ENCODE results near the gene SCUBE1. TPM values are rescaled to one million over a fixed set of nuclear protein-coding genes. Genes with fewer than 3 reads are reported as not detected.

The SCUBE1 gene
- total RNA-seq, 1 experiment from 2014 or later, result 3.9 TPM

DNA sequence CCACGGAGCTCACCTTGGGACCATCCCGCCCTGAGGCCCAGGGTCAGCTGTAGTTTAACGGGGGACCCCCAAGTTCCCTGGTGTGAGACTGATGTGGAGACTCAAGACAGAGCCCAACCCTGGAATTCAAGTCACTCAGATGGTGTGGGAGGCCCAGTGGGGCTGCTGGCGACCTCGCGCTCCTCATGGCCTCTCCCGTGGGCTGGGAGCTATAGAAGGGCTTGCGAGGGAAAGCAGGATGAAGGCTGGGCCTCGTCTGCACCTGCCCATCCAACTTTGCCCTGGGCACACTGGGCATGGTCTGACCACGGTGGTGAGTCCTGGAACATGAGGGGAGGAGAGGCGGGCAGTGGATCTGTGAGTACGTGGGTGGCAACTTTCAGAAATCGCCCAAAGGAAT, 142.6 kb downstream of the SCUBE1 start:
- Histone ChIP-seq H4K20me1 (ENCODE audit: insufficient read depth) (no peaks in the 10 kb centered on the region), H3K27ac (ENCODE audit: low read depth, low read length) (no peak overlapping the region), H3K4me2 (ENCODE audit: low read length) (no peak overlapping the region), H3K9me2 (ENCODE audit: insufficient read depth) (no peaks in the 10 kb centered on the region), H3K4me1 (ENCODE audit: control insufficient read depth in 1 of 2, insufficient read depth in 2 of 2, low read length in 2 of 2) (peaks cover 12 to 22% of the 10 kb centered on the region in 2 experiments), H2AFZ (ENCODE audit: low read depth, low read length, poor library complexity, severe bottlenecking) (no peak overlapping the region), H3K36me3 (ENCODE audit: control insufficient read depth in 1 of 2, insufficient read depth in 2 of 2, low read length in 2 of 2) (no peaks in the 10 kb centered on the region), H3K9ac (ENCODE audit: low read length) (no peak overlapping the region), H3K79me2 (ENCODE audit: insufficient read depth, low read length) (no peaks in the 10 kb centered on the region), H3K4me3 (replicated peaks in 1 of 2; ENCODE audit: low read depth in 1 of 2, low read length in 2 of 2) (no peak overlapping the region), H3K9me3 (ENCODE audit: control insufficient read depth in 1 of 2, insufficient read depth in 1 of 2, low read depth in 1 of 2, low read length in 2 of 2) (no peaks in the 10 kb centered on the region), H3K27me3 (ENCODE audit: insufficient read depth, low read length) (no peaks in the 10 kb centered on the region)
- ChIA-PET CTCF (no interaction called here), RAD21 (ENCODE audit: low non-redundant PET in 1 of 2, low total read pairs in 2 of 2, uncharacterized antibody in 2 of 2, unreplicated experiment in 2 of 2) (no interaction called here), POLR2A (interaction anchor here (1.3 kb wide), 1 partner anchor 13 kb away, joined by 3 read pairs; no protein-coding TSS in a partner anchor)
- DNase-seq (ENCODE audit: low read depth, low spot score), result no peak
- intact Hi-C loops (cut with micrococcal nuclease), result no loop called here
- ATAC-seq, result no peak
- no TSS peak for BruUV-seq (replicated peaks)
- TF ChIP-seq CBX3 (IDR thresholded peaks at IDR 0.05; ENCODE audit: low read depth), result no peak
- no peak for TF ChIP-seq TCF7L2 (IDR thresholded peaks at IDR 0.05; ENCODE audit: borderline replicate concordance, extremely low read depth, insufficient read depth, insufficient read length)
- TF ChIP-seq SIN3A (IDR thresholded peaks at IDR 0.05; ENCODE audit: low read depth), result no peak

DNA sequence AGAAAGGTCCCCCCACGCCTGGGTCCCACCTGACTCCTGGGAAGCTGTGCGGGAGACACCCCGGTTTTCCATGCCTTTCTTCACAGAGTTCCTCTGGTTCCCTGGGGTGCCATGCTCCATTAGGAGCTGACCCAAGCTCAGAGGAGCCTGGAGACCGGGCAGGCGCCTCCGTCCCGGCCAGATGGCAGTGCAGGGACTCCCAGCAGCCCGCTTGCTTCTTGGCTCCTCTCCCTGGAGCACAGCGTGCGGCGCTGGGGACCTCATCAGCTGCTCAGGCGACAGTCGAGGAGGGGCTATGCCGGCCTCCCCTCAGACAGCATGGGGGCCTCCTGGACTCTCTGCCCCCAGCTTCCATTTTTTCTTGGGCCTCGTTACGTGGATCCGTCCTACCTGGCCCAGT, 143.1 kb downstream of the SCUBE1 start:
- H3K4me1 ChIP-seq (ENCODE audit: control insufficient read depth in 1 of 2, insufficient read depth in 2 of 2, low read length in 2 of 2), result peaks cover 12 to 22% of the 10 kb centered on the region in 2 experiments
- intact Hi-C loops (cut with micrococcal nuclease), result no loop called here
- no peak overlapping the region for H3K27ac ChIP-seq (ENCODE audit: low read depth, low read length)
- no peak overlapping the region for H2AFZ ChIP-seq (ENCODE audit: low read depth, low read length, poor library complexity, severe bottlenecking)
- no peaks in the 10 kb centered on the region for H3K79me2 ChIP-seq (ENCODE audit: insufficient read depth, low read length)
- ChIA-PET RAD21 (ENCODE audit: low non-redundant PET in 1 of 2, low total read pairs in 2 of 2, uncharacterized antibody in 2 of 2, unreplicated experiment in 2 of 2) (no interaction called here), CTCF (no interaction called here), POLR2A (no interaction called here)
- no peaks in the 10 kb centered on the region for H3K27me3 ChIP-seq (ENCODE audit: insufficient read depth, low read length)
- no peaks in the 10 kb centered on the region for H3K9me3 ChIP-seq (ENCODE audit: control insufficient read depth in 1 of 2, insufficient read depth in 1 of 2, low read depth in 1 of 2, low read length in 2 of 2)
- H3K9ac ChIP-seq (ENCODE audit: low read length), result no peak overlapping the region
- no TSS peak for BruUV-seq (replicated peaks)
- H3K9me2 ChIP-seq (ENCODE audit: insufficient read depth), result no peaks in the 10 kb centered on the region
- no peaks in the 10 kb centered on the region for H4K20me1 ChIP-seq (ENCODE audit: insufficient read depth)
- H3K36me3 ChIP-seq (ENCODE audit: control insufficient read depth in 1 of 2, insufficient read depth in 2 of 2, low read length in 2 of 2), result no peaks in the 10 kb centered on the region
- no peak overlapping the region for H3K4me2 ChIP-seq (ENCODE audit: low read length)
- DNase-seq (ENCODE audit: low read depth, low spot score) (no peak), ATAC-seq (no peak)
- no peak overlapping the region for H3K4me3 ChIP-seq (replicated peaks in 1 of 2; ENCODE audit: low read depth in 1 of 2, low read length in 2 of 2)
- TF ChIP-seq SP1 (IDR thresholded peaks at IDR 0.05; ENCODE audit: low read depth), result no peak
- TF ChIP-seq TCF7L2 (IDR thresholded peaks at IDR 0.05; ENCODE audit: borderline replicate concordance, extremely low read depth, insufficient read depth, insufficient read length), result no peak
- no peak for TF ChIP-seq EGR1 (IDR thresholded peaks at IDR 0.05; ENCODE audit: low read depth)
- TF ChIP-seq FOSL1 (IDR thresholded peaks at IDR 0.05; ENCODE audit: low read depth), result no peak
- TF ChIP-seq ZNF274 (IDR thresholded peaks at IDR 0.05; ENCODE audit: low read depth, low read length), result no peak
- TF ChIP-seq SRF (IDR thresholded peaks at IDR 0.05; ENCODE audit: low read depth), result no peak
- no peak for TF ChIP-seq SIN3A (IDR thresholded peaks at IDR 0.05; ENCODE audit: low read depth)
- TF ChIP-seq, protein P1, sequence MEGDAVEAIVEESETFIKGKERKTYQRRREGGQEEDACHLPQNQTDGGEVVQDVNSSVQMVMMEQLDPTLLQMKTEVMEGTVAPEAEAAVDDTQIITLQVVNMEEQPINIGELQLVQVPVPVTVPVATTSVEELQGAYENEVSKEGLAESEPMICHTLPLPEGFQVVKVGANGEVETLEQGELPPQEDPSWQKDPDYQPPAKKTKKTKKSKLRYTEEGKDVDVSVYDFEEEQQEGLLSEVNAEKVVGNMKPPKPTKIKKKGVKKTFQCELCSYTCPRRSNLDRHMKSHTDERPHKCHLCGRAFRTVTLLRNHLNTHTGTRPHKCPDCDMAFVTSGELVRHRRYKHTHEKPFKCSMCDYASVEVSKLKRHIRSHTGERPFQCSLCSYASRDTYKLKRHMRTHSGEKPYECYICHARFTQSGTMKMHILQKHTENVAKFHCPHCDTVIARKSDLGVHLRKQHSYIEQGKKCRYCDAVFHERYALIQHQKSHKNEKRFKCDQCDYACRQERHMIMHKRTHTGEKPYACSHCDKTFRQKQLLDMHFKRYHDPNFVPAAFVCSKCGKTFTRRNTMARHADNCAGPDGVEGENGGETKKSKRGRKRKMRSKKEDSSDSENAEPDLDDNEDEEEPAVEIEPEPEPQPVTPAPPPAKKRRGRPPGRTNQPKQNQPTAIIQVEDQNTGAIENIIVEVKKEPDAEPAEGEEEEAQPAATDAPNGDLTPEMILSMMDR (IDR thresholded peaks at IDR 0.05 in 2 of 3, conservative IDR thresholded peaks at IDR 0.05 in 1 of 3; ENCODE audit: borderline replicate concordance in 1 of 3, insufficient read depth in 1 of 3, low read depth in 2 of 3, low read length in 2 of 3), result no peak
- TF ChIP-seq CEBPB (IDR thresholded peaks at IDR 0.05; ENCODE audit: low read depth), result no peak
- no peak for TF ChIP-seq ELF1 (IDR thresholded peaks at IDR 0.05; ENCODE audit: borderline replicate concordance, low read depth)
- TF ChIP-seq YY1 (IDR thresholded peaks at IDR 0.05; ENCODE audit: extremely low read depth, insufficient replicate concordance, low read depth, low read length), result no peak
- TF ChIP-seq, protein P2, sequence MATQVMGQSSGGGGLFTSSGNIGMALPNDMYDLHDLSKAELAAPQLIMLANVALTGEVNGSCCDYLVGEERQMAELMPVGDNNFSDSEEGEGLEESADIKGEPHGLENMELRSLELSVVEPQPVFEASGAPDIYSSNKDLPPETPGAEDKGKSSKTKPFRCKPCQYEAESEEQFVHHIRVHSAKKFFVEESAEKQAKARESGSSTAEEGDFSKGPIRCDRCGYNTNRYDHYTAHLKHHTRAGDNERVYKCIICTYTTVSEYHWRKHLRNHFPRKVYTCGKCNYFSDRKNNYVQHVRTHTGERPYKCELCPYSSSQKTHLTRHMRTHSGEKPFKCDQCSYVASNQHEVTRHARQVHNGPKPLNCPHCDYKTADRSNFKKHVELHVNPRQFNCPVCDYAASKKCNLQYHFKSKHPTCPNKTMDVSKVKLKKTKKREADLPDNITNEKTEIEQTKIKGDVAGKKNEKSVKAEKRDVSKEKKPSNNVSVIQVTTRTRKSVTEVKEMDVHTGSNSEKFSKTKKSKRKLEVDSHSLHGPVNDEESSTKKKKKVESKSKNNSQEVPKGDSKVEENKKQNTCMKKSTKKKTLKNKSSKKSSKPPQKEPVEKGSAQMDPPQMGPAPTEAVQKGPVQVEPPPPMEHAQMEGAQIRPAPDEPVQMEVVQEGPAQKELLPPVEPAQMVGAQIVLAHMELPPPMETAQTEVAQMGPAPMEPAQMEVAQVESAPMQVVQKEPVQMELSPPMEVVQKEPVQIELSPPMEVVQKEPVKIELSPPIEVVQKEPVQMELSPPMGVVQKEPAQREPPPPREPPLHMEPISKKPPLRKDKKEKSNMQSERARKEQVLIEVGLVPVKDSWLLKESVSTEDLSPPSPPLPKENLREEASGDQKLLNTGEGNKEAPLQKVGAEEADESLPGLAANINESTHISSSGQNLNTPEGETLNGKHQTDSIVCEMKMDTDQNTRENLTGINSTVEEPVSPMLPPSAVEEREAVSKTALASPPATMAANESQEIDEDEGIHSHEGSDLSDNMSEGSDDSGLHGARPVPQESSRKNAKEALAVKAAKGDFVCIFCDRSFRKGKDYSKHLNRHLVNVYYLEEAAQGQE (IDR thresholded peaks at IDR 0.05; ENCODE audit: low read depth), result no peak
- TF ChIP-seq, protein P3, sequence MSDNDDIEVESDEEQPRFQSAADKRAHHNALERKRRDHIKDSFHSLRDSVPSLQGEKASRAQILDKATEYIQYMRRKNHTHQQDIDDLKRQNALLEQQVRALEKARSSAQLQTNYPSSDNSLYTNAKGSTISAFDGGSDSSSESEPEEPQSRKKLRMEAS (IDR thresholded peaks at IDR 0.05), result no peak
- TF ChIP-seq CBX3 (IDR thresholded peaks at IDR 0.05; ENCODE audit: low read depth), result no peak
- no peak for TF ChIP-seq RAD21 (IDR thresholded peaks at IDR 0.05; ENCODE audit: low read depth)
- TF ChIP-seq ZFX (IDR thresholded peaks at IDR 0.05), result no peak
- no peak for TF ChIP-seq POLR2A (IDR thresholded peaks at IDR 0.05; ENCODE audit: borderline replicate concordance, extremely low read depth, insufficient read depth, insufficient read length)

Data from HCT116 (cell line).